H9 (cell line): ENCODE measurements around the gene LDB3. TPM values are rescaled to one million over a fixed set of nuclear protein-coding genes. Genes with fewer than 3 reads are reported as not detected.

Source experiments
- DNase-seq: peaks from one replicate; pipeline ENCODE4 v3.0.0-alpha.2; 2017
- H2AFZ ChIP-seq: one replicate; pipeline ENCODE4 v1.6.1; 2013; ENCODE audit warnings: mild to moderate bottlenecking, low read length, control low read depth, moderate library complexity
- H2AK5ac ChIP-seq: 2 replicates; pipeline ENCODE4 v1.6.1; 2013; ENCODE audit warnings: low read length, control low read depth, mixed read lengths; ENCODE audit not compliant: insufficient read length
- H2BK120ac ChIP-seq: one replicate; pipeline ENCODE4 v1.6.1; 2013; ENCODE audit warnings: low read depth, mild to moderate bottlenecking, low read length, control low read depth, inconsistent platforms; ENCODE audit not compliant: poor library complexity, severe bottlenecking
- H2BK12ac ChIP-seq: 2 replicates; pipeline ENCODE4 v1.6.1; 2013; ENCODE audit warnings: low read length, control low read depth, mixed read lengths, low read depth; ENCODE audit not compliant: insufficient read length
- H2BK15ac ChIP-seq: 2 replicates; pipeline ENCODE4 v1.6.1; 2013; ENCODE audit warnings: low read depth, low read length, control low read depth
- H2BK20ac ChIP-seq: one replicate; pipeline ENCODE4 v1.6.1; 2013; ENCODE audit warnings: low read depth, mild to moderate bottlenecking, low read length, control low read depth, inconsistent platforms; ENCODE audit not compliant: poor library complexity, severe bottlenecking
- H2BK5ac ChIP-seq: 2 replicates; pipeline ENCODE4 v1.6.1; 2013; ENCODE audit warnings: low read length, control low read depth, mixed read lengths; ENCODE audit not compliant: insufficient read length
- H3K14ac ChIP-seq: 2 replicates; pipeline ENCODE4 v1.6.1; 2013; ENCODE audit warnings: low read length, control low read depth; ENCODE audit not compliant: insufficient read depth
- H3K18ac ChIP-seq: 2 replicates; pipeline ENCODE4 v1.6.1; 2013; ENCODE audit warnings: low read depth, mild to moderate bottlenecking, mixed read lengths, low read length, control low read depth; ENCODE audit not compliant: insufficient read length
- H3K23ac ChIP-seq: 2 replicates; pipeline ENCODE4 v1.6.1; 2013; ENCODE audit warnings: low read length, control low read depth, mixed read lengths, low read depth; ENCODE audit not compliant: insufficient read length
- H3K23me2 ChIP-seq: 2 replicates; pipeline ENCODE4 v1.6.1; 2013; ENCODE audit warnings: low read depth, mild to moderate bottlenecking, mixed read lengths, low read length, control low read depth; ENCODE audit not compliant: insufficient read length, poor library complexity, severe bottlenecking
- H3K27ac ChIP-seq: 2 replicates; pipeline ENCODE4 v1.5.1; 2013; ENCODE audit warnings: low read length, control low read depth, mixed read lengths, low read depth; ENCODE audit not compliant: insufficient read length
- H3K27me3 ChIP-seq: 2 replicates; pipeline ENCODE4 v1.6.1; 2013; ENCODE audit warnings: low read length, control low read depth, inconsistent platforms; ENCODE audit not compliant: insufficient read depth
- H3K4ac ChIP-seq: 2 replicates; pipeline ENCODE4 v1.6.1; 2013; ENCODE audit warnings: low read depth, mild to moderate bottlenecking, control low read depth, inconsistent platforms, low read length, moderate library complexity
- H3K4me1 ChIP-seq: 2 replicates; pipeline ENCODE4 v1.6.1; 2013; ENCODE audit warnings: low read length, control low read depth, inconsistent platforms; ENCODE audit not compliant: insufficient read depth
- H3K4me2 ChIP-seq: 2 replicates; pipeline ENCODE4 v1.6.1; 2013; ENCODE audit warnings: low read length, control low read depth, mixed read lengths; ENCODE audit not compliant: insufficient read length, insufficient read depth
- H3K56ac ChIP-seq: 2 replicates; pipeline ENCODE4 v1.6.1; 2013; ENCODE audit warnings: low read depth, mild to moderate bottlenecking, mixed read lengths, low read length, control low read depth; ENCODE audit not compliant: insufficient read length
- H3K79me1 ChIP-seq: 2 replicates; pipeline ENCODE4 v1.6.1; 2013; ENCODE audit warnings: low read depth, mild to moderate bottlenecking, moderate library complexity, low read length, control low read depth, inconsistent platforms; ENCODE audit not compliant: insufficient read depth, poor library complexity, severe bottlenecking
- H3K79me2 ChIP-seq: 2 replicates; pipeline ENCODE4 v1.6.1; 2013; ENCODE audit warnings: low read length, control low read depth, inconsistent platforms; ENCODE audit not compliant: insufficient read depth
- H3K9ac ChIP-seq: 2 replicates; pipeline ENCODE4 v1.6.1; 2013; ENCODE audit warnings: low read length, control low read depth, mixed read lengths; ENCODE audit not compliant: insufficient read length; ENCODE audit errors: extremely low read depth
- H3K9me3 ChIP-seq: one replicate; pipeline ENCODE4 v1.6.1; 2013; ENCODE audit warnings: low read depth, low read length, inconsistent platforms; ENCODE audit not compliant: control insufficient read depth
- H3T11ph ChIP-seq: one replicate; pipeline ENCODE4 v1.6.1; 2013; ENCODE audit warnings: mild to moderate bottlenecking, low read length, control low read depth, inconsistent platforms
- H4K20me1 ChIP-seq: one replicate; pipeline ENCODE4 v1.6.1; 2013; ENCODE audit not compliant: control insufficient read depth, insufficient read length, insufficient read depth
- H4K5ac ChIP-seq: 2 replicates; pipeline ENCODE4 v1.6.1; 2013; ENCODE audit warnings: low read depth, mild to moderate bottlenecking, mixed read lengths, low read length, control low read depth; ENCODE audit not compliant: insufficient read length
- H4K8ac ChIP-seq: replicated peaks from 2 replicates; pipeline ENCODE4 v1.6.1; 2013; ENCODE audit warnings: low read length, control low read depth, mixed read lengths, low read depth; ENCODE audit not compliant: insufficient read length
- H4K91ac ChIP-seq: 2 replicates; pipeline ENCODE4 v1.6.1; 2013; ENCODE audit warnings: low read depth, mild to moderate bottlenecking, moderate library complexity, mixed read lengths, low read length, control low read depth; ENCODE audit not compliant: insufficient read length
- H3K27ac Mint-ChIP-seq, 3 experiments: 2 replicates in 2 of 3; 3 replicates in 1 of 3; pipeline ENCODE4 v1.8.0; 2020 to 2021; ENCODE audit warnings: mixed read lengths in 3 of 3, mild to moderate bottlenecking in 1 of 3, moderate library complexity in 1 of 3
- H3K27me3 Mint-ChIP-seq: 2 replicates; pipeline ENCODE4 v1.8.0; 2021; ENCODE audit warnings: low read depth, mild to moderate bottlenecking, moderate library complexity, mixed read lengths
- H3K36me3 Mint-ChIP-seq, 3 experiments: 2 replicates in 2 of 3; 3 replicates in 1 of 3; pipeline ENCODE4 v1.8.0; 2020 to 2021; ENCODE audit warnings: low read depth in 3 of 3, mixed read lengths in 3 of 3; ENCODE audit not compliant: insufficient read depth in 1 of 3
- H3K4me1 Mint-ChIP-seq, 2 experiments: 2 replicates each; pipeline ENCODE4 v1.8.0; 2020; ENCODE audit warnings: mixed read lengths in 2 of 2
- H3K4me3 Mint-ChIP-seq, 2 experiments: 2 replicates in 1 of 2; 3 replicates in 1 of 2; pipeline ENCODE4 v1.8.0; 2020 to 2021; ENCODE audit warnings: mild to moderate bottlenecking in 2 of 2, mixed read lengths in 2 of 2, moderate library complexity in 1 of 2
- H3K9me3 Mint-ChIP-seq, 2 experiments: 2 replicates in 1 of 2; 3 replicates in 1 of 2; pipeline ENCODE4 v1.8.0; 2020; ENCODE audit warnings: mild to moderate bottlenecking in 2 of 2, mixed read lengths in 2 of 2, moderate library complexity in 1 of 2
- CTCF ChIP-seq: fragments of 200-600 bp; sonication (generic); conservative IDR thresholded peaks from 3 replicates; pipeline ENCODE4 v1.8.0; 2021; ENCODE audit warnings: antibody characterized with exemption, mild to moderate bottlenecking
- WGBS: extraction: QIAGEN DNeasy Blood & Tissue Kit; methylation state at CpG from one replicate; pipeline ENCODE4 v1.1.7; 2013; ENCODE audit warnings: missing lambda C conversion rate, low lambda C conversion rate, mixed read lengths; ENCODE audit not compliant: insufficient read length; ENCODE audit errors: extremely low coverage; 5-methylcytosine and 5-hydroxymethylcytosine counted together
- total RNA-seq: library from RNA; stranded (reverse); gene quantifications from 2 replicates; pipeline ENCODE4 v1.2.1, GENCODE V29; 2021

LDB3 gene
- total RNA-seq, 1 experiment from 2014 or later = 0.17 TPM

DNA sequence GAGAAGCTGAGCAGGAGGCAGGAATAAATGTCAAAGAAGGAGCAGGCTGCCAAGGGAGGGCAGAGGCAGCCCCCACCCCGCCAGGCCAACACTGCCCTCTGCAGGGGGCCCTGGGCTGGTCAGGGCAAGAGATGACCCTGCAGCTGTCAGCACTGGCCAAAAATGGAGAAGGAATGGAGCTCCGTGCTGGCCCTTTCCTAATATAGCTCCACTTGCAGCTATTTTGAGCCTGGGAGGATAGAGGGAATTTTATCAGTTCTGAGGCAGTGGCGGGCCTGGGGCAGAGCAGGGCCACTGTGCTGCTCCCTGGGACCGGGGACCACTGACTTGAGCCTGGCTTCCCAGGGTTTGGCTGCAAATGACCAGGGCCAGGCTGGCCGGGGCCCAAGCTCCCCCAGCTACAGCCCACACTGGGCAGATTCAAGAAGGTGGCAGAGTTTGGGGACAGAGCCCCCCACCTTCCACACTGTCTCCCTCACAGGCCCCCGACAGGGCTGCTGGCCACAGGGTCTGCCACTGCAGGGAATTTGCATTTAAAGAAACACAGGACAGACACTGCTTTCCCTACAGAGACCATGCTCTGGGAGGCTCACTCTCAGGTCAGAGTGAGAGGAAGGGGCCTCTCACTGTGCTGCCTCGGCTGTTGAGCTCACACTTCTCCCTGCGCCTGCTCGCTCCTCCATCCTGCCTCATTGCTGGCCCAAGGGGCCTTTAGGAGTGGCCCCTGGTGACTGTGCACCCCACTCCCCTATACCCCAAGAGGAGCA is 16.2 kb downstream of the LDB3 start:
- peaks cover 31 to 43% of the 10 kb centered on the region in 2 experiments for H3K4me1 Mint-ChIP-seq
- no peaks in the 10 kb centered on the region for H3K9me3 Mint-ChIP-seq
- no peak overlapping the region for H3K4ac ChIP-seq
- no peak overlapping the region for H2AFZ ChIP-seq
- 0 out of 7 replicates have a peak overlapping the region, but pooled peaks of 2 of the 3 experiments have one; percentile 34 to 48 for H3K27ac Mint-ChIP-seq
- whole genome bisulfite sequencing = no CpG with 5 or more reads among the region's 9 CpGs
- no peaks in the 10 kb centered on the region for H3K9me3 ChIP-seq
- H3K27me3 ChIP-seq = no peaks in the 10 kb centered on the region
- no peak overlapping the region for H3T11ph ChIP-seq
- no peak overlapping the region for H2AK5ac ChIP-seq
- no peaks in the 10 kb centered on the region for H3K36me3 Mint-ChIP-seq
- H2BK20ac ChIP-seq = no peak overlapping the region
- peak; percentile 68 for TF ChIP-seq CTCF
- no peak overlapping the region for H2BK120ac ChIP-seq
- DNase-seq = peak; percentile 66
- H4K5ac ChIP-seq = no peak overlapping the region
- no peak overlapping the region for H3K4me3 Mint-ChIP-seq
- no peak overlapping the region for H2BK12ac ChIP-seq
- no peak overlapping the region for H4K8ac ChIP-seq
- no peak overlapping the region for H3K23ac ChIP-seq
- no peak overlapping the region for H3K18ac ChIP-seq
- no peak overlapping the region for H4K91ac ChIP-seq
- no peaks in the 10 kb centered on the region for H4K20me1 ChIP-seq
- H2BK5ac ChIP-seq = no peak overlapping the region
- H3K14ac ChIP-seq = no peak overlapping the region
- no peaks in the 10 kb centered on the region for H3K79me1 ChIP-seq
- H3K23me2 ChIP-seq = no peaks in the 10 kb centered on the region
- H3K4me1 ChIP-seq = no peaks in the 10 kb centered on the region; the same call in 1 of the 2 replicates
- no peak overlapping the region for H3K27ac ChIP-seq
- peaks cover 1% of the 10 kb centered on the region; the same call in 1 of the 2 replicates for H3K27me3 Mint-ChIP-seq
- H3K9ac ChIP-seq = no peak overlapping the region
- no peak overlapping the region for H3K4me2 ChIP-seq
- H3K56ac ChIP-seq = no peak overlapping the region
- H3K79me2 ChIP-seq = no peaks in the 10 kb centered on the region
- H2BK15ac ChIP-seq = no peak overlapping the region
